Stromal cell of bone marrow (primary cell): ENCODE data around the gene RIOK3.
"Not testable (repeated sequence)": the region's sequence is repeated elsewhere in the genome, so short reads cannot be mapped to it uniquely, and the experiment has no call there.

Source experiments
- DNase-seq: peaks from one replicate; pipeline ENCODE4 v3.0.0-alpha.2; 2012; ENCODE audit warnings: low read depth

Gene RIOK3

DNA sequence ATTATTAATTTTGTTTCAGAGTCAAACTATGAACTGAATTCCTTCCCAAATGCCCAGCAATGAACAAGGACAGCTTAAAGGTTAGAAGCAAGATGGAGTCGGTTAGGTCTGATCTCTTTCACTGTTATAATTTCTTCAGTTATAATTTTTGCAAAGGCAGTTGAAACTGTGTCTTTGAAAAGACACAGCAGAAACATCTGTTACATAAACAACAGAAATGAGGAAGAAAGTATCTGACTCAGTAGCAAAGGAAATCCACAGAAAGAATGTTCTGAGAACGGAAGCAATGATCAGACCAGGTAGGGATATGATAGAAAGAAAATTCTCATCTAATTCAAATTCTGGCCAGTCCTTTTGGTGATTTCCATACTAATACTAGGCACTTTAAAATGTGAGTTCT is 45.0 kb downstream of the RIOK3 start:
- no peak for DNase-seq

DNA sequence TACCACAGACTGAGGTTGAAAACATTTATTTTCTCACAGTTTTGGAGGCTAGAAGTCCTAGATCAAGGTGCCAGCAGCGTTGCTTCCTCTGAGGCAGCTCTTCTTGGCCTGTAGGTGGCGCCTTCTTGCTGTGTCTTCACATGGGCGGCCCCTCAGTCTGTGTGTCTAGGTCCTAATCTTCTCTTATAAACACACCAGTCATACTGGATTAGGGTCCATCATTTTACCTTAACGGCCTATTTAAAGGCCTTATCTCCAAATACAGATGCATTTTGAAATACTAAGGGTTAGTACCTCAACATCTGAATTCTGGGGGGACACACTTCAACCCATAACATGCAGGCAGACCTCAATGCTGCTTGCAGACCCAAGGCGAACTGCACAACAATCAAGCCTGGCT is 45.8 kb downstream of the RIOK3 start:
- peak; percentile 57 for DNase-seq

DNA sequence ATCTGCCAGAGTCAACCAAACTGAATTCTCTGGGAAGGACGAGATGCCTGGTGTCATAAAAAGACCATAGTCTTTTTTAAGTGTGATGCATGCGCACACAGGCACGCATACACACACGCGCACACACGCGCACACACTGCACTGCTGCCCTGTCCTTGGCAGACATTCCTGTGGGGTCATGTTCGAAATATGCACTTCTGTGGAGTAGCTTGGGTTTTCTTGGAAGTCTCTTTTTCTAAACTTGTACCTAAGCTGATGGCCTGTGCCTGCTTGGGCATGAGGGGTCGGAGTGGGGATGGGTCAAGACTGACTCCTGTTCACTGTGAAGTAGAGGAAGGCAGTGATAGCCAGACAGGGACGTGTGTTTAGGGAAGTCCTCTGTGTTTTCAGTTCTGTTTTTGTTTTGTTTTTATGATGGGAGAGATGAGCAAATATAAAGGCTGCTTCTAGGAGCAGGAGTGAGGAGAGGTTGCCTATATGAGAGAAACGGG is 46.2 kb downstream of the RIOK3 start:
- DNase-seq: peak; percentile 36

DNA sequence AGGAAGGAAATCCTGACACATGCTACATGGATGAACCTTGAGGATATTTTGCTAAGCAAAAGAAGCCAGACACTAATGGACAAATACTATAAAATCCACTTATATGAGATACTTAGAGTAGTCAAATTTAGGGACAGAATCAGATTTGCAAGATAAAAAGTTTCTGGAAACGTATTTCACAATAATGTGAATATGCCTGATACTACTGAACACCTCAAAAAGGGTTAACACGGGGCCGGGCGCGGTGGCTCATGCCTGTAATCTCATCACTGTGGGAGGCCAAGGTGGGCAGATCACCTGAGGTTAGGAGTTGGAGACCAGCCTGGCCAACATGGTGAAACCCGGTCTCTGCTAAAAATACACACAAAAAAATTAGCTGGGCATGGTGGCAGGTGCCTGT is 48.5 kb downstream of the RIOK3 start:
- DNase-seq: no peak

DNA sequence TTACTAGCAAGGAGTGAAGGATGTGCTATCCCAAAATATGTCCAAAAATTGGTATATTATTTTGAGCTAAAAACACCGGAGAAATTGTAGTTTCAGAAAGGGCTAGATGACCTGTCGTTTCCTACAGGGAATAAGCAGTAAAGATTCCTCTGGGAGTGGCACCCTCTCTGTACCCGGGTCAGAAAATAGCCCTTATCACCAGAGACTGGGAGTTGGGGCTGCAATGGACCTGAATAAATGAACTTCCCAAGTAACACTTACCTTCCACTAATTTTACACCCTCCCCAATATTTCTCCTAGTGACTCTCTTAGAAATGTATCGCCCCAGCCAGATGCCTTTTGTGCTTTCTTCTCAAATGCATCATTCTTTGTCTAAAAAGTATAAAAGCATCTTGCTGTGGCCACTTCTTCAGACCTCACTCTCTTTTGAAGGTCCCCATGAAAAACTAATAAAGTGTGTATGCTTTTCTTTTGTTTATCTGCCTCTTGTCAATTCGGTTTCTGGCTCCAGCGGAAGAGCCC is 49.5 kb downstream of the RIOK3 start:
- no peak for DNase-seq

DNA sequence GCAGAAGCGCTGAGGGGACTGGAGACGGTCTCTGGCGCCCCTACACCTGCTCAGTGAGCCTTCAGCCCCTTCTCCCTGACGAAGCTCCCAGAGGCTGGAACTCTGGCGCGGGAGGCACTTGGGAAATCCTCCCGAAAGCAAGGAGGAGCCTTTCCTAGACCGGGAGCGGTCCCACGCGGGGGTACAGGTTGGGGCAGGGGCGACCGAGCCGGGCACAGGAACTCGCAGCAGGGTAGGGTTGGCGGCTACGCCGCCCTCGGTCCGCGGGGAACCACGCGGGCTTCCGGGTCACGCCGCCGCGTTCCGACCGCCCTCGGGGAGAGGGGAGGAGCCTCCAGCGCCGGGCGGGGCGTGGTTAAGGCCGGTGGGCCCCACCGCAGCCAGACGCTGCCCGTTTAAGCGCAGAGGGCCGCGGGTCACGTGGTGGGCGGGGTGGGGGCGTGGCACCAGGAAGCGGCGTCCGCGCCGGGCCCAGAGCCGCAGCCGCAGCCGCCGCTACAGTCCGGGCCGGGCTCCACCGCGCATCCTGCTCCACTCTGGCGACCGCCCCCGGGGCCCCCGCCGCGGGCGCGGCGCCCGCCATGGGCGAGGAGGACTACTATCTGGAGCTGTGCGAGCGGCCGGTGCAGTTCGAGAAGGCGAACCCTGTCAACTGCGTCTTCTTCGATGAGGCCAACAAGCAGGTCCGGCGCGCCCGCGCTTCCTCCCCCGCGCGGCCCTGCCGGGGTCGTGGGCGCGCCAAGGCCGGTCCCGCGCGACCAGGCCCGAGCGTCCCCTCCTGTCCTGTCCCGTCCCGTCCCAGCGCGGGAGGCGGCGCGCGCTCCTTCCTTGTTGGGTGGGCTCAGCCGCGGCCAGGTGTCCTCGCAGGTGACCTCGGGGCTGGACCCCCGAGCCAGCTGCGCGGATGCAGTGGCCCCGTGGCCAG is 50.2 kb downstream of the RIOK3 start, which contains the start of gene RMC1:
TSS of gene RMC1 (plus strand) at position 474 of the 925 bp plus-strand sequence. CDS start at position 582, 108 bp downstream.
- DNase-seq: peak; percentile 86

DNA sequence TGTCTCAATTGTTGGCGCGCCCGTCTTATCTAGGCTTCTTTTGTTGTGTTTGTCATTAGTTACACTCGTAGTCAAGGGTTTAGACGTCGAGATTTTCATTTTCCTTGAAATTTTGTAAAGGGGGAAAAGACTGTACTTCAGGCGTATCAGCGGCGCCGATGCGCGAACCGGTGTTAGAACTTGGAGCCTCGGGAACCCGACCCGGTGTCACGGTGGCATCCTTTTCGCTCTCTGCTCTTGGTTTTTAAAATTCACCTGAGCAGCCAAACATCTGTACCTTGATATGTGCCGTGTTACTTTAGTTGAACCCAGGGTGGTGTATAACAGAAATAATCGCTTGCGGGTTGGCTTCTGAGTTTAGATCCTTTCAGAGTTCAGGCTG is 50.9 kb downstream of the RIOK3 start:
- DNase-seq: no peak

DNA sequence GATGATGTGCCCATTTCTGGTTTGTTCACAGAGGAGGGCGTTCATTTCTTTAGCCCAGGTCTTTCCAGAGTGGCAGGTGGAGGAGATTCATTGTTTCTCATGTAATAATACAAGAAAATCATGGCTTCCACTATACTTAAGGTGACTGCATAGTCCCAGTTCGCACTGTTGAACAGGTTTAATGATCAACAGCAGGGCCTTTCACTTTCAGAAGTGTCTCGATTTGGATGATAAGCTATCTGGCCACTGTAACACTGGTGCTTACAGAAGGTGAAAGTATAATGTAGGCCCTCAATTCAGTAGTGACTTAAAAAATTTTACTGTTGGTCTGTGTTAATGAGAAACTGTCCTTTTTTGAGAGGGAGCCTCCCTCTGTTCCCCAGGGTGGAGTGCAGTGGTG is 51.6 kb downstream of the RIOK3 start:
- DNase-seq: no peak

DNA sequence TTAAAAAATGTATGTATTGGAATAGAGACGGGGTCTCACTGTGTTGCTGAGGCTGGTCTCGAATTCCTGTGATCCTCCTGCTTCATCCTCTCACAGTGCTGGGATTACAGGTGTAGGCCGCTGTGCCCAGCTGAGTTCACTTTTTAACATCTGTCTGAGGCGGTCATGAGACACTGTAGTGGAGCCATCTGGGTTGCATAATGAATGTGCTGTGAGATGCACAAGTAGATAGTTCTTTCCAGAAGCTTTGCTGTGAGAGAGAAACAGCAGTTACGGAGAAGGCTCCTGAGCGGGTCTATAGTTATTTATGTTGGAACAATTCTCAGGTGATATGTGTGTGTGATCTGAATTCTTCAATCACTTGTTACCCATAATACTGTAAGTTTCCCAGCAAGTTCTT is 53.3 kb downstream of the RIOK3 start:
- no peak for DNase-seq

DNA sequence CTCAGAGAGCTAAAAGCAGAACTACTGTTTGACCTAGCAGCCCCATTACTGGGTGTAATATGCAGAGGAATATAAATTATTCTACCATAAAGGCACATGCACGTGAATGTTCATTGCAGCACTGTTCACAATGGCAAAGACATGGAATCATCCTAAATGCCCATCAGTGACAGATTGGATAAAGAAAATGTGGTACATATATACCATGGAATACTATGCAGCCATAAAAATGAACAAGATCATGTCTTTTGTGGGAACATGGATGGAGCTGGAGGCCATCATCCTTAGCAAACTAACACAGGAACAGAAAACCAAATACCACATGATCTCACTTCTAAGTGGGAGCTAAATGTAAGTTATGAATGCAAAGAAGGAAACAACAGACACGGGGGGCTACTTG is 57.8 kb downstream of the RIOK3 start:
- DNase-seq: not testable (repeated sequence)

DNA sequence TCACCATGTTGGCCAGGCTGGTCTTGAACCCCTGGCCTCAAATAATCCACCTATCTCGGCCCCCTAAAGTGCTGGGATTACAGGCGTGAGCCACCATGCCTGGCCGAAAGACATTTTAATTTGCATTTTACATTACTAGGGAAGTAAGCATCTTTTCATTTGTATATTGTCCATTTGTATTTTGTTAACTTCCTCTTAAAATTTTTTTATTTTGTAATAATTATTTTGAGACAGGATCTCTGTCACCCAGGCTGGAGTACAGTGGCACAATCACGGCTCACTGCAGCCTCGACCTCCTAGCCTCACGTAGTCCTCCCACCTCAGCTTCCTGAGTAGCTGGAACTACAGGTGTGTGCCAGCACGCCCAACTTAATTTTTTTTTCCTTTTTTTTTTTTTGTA is 59.1 kb downstream of the RIOK3 start:
- DNase-seq: not testable (repeated sequence)

DNA sequence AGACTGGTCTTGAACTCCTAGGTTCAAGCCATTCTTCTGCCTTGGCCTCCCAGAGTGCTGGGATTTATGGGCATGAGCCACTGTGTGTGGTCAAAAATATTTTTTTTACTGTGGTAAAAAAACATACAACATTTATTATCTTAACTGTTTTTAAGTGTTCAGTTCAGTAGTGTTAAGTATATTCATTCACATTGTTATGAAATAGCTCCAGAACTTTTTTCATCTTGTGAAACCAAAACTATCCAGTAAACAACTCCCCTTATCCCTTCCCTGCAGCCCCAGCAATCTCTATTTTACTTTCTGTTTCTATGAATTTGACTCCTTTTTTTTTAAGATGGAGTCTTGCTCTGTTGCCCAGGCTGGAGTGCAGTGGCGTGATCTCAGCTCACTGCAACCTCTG is 59.6 kb downstream of the RIOK3 start:
- DNase-seq: no peak

DNA sequence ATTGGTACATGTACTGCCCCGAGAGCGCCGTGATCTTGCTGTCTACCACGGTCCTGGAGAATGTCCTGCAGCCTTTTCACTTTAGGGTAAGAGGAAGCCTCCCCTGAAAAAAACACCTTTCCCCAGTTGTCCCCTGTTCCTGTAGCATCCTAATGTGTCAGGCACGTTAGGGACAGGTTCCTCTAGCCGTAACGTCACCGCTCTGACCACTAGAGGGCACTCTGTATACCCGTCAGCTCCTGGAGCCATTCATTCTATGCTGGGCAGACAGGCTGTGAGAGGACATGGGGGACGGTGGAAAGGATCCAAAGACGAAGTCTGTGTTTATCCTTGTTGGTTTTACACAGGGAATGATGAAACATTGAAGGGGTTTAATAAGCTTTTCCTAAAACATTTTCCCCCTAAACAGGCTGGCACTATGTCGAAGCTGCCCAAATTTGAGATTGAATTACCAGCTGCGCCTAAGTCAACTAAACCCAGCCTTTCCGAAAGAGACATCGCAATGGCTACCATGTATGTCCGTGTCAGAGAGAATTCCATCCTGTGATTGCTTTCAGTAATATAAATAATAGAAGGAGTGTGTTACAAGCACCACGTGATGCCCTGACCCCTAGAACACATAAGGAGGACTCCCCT is 62.9 kb downstream of the RIOK3 start:
- peak; percentile 43 for DNase-seq

DNA sequence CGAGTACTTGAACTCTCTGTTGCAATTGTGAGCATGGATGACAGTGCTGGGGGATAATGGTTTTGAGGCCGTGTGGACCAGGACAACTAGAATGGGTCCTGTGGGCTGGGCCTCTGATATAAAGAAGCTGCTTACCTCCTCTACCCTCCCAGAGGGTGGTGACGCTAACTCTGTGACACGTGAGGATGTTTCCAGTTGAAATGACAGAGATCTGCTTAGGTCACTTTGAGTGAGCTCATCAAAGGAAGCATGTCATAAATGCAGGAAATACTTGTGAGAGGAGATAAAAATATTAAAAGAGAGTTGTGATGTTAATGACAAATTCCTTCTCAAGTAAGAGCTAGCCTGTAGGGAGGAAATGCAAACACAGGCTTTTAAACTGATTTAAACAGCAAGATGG is 66.6 kb downstream of the RIOK3 start:
- DNase-seq: no peak

DNA sequence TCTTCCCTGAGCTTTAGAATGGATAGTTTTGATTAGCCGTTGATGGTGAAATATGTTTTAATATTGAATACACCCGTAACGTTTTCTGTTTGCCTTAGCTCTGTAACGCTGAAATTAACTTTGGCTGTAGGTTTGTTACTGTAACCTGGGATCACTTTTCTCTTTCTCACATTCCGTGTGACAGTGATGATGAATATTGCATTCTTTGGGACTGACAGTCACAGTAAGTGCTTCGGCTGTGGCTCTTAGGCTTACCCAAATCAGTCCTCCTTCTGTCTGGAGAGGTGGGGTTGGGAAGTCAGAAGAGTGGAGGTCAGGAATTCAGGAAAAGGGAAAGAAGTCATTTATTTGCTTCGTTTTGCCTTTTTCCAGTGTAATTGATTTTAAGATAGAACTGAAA is 68.2 kb downstream of the RIOK3 start:
- DNase-seq: no peak

DNA sequence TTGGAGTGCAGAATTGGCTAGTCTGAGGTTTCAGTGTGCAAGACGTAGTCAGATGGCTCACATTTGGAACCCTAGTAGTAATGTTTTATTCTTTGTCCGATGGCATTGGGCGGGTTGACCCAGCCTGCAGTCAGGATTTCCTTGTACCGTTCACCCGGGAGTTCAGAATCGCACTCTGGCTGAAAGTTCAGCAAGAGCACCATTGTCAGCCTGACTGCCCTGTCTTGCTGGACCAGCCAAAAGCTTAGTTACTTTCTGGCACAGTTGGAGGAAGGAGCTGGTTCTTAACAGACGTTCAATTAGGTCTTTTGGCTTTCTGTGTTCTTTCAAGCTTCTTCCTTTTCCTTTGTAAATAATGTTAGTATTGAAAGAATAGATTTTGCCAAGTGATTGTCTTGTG is 68.8 kb downstream of the RIOK3 start:
- no peak for DNase-seq

DNA sequence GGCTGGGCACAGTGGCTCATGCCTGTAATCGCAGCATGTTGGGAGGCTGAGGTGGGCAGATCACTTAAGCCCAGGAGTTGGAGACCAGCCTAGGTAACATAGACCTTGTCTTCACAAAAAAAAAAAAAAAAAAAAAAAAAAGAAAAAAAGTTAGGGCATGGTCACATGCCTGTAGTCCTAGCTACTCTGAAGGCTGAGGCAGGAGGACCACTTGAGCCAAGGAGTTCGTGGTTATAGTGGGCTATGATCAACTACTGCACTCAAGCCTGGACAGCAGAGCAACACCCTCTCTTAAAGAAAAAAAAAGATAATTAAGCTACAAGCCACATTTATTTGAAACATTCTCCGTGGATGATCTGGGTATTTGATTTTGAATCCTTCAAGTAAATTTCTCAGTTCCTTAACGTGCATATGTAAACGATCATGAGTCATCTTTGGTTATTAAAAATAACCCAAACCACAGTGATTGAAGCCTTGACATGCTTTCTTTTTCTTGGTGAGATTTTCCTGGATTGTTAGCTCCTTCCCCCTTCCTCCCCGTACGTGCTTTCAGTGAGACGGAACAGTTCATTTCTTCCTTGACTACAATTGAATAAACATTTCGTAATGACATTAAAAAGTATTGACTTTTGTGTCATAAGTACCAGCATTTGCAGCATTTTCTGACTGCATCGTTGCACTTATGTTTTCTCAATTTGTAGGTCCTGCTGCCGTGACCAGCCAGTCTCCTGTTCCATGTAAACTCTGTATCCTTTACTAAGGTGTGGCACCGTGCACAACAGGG is 70.5 kb downstream of the RIOK3 start:
- peak; percentile 72 for DNase-seq

DNA sequence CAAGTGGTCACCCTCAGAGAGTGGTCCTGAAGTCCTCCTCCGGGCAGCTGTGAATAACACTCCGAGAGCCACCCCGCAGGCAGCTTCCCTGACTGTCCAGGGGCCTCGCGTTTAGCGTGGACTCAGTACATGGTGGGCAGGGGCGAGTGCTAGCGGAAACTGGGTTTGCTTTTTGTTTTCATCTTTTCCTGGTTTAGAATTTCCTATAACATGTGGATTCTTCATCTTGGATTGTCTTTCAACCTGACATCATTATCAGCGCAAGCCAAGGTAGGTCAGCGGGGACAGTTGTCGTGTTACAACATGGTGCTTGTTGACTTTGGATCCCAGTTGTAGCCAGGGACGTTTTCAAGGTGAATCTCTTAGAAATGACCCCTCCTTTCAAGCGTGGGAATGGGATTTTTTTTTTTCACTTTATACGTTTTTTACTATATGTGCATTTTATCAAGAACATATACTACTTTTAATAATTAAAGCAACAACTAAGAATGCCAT is 71.2 kb downstream of the RIOK3 start:
- DNase-seq: no peak

DNA sequence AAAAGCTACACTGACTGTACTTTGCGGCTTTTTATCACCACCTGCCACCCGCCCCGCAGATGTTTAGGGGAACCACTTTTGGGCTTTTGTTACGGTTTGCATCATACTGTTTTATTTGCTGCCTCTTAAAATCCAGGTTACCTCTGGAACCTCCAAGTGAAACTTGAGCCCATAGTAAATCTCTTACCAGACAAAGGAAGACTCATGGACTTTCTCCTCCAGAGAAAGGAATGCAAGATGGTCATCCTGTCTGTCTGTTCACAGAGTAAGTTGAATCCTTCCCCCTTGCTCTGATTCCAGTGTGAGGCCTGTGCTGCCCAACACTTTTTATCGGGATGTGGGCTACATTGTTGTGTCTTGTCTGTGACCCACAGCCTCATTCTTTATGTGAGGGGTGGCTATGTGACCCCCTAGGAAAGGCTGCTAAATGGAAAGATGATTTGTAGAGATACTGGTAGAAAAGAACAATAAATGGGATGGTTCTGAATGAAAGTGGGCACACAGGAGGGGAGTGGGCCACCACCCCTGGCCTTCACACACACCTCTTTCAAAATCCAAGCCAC is 73.5 kb downstream of the RIOK3 start:
- no peak for DNase-seq

DNA sequence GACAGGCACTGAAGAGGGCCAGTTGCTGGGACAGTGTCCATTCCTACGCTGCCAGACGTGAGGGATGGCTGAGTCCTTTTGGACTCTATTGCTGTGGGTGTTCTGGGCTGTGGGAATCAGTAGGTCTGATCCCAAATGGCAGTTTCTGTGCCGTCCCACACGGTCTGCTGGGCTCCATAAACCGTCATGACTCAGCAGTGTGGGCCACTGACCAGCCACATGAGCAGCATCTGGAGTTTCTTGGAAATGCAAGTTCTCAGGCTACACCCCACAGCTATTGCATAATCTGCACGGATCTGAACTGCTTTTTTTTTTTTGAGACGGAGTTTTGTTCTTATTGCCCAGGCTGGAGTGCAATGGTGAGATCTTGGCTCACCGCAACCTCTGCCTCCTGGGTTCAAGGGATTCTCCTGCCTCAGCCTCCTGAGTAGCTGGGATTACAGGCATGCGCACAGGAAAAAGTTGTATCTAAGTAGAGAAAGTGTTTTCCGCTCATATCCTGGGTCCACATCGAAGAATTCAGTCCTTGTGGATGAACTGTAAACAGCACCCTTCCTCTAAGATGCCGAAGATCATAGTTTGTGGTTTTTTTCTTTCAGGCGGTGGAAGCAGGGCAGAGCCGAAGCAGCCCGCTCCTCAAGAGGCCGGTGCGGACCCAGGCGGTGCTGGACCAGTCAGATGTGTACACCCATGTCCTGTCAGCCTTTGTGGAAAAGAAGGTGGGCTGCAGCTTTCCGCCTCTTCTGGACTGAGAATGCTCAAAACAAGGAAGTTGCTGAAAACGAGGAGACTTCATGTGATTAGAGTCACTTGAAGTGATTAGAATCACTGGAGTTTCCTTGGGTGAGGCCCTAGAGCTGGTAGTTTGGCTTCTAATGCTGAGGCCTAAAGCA is 75.7 kb downstream of the RIOK3 start:
- peak; percentile 73 for DNase-seq

DNA sequence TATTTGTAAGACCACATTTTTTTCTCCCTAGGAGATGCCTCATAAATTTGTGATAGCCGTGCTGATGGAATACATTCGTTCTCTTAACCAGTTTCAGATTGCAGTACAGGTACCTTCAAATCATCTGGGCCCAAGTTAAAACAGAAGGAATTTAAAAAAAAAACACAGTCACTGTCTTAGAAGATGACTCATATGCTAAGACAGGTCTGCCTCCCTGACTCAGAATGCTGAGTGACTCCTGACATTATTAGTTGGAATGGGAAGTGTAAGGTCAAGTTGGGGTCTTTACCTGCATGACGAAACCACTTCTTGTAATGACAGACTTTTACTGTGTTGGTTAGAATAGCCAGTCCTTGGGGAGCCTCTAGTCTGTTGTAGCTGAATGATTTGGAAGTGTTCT is 76.5 kb downstream of the RIOK3 start:
- DNase-seq: no peak
